GM19455 (cell line): ENCODE measurements around the gene KCNJ4.

ENCODE experiments used
- ATAC-seq: cut with Tn5 transposase; IDR thresholded peaks from one replicate; pipeline ENCODE4 v1.9.1; 2021; ENCODE audit not compliant: unreplicated experiment

Gene KCNJ4

DNA sequence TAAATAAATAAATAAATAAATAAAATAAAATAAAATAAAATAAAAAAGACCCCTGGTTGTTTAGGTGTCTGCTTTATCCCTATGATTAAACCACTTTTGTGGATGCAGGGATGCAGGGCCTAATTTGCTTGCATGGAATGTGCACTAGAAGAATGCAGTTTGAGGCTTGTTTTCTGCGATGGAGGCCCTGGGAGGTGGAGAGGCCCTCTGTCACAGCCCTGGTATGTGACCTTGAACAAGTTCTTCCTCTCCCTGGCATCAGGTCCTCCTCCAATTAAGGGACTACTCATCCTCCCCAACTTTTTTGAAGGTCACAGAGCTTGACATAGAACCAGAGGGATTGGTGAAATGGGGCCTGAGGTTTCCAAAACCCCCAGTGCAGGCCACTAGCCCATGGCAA, 22.7 kb downstream of the KCNJ4 start:
- ATAC-seq = no peak

DNA sequence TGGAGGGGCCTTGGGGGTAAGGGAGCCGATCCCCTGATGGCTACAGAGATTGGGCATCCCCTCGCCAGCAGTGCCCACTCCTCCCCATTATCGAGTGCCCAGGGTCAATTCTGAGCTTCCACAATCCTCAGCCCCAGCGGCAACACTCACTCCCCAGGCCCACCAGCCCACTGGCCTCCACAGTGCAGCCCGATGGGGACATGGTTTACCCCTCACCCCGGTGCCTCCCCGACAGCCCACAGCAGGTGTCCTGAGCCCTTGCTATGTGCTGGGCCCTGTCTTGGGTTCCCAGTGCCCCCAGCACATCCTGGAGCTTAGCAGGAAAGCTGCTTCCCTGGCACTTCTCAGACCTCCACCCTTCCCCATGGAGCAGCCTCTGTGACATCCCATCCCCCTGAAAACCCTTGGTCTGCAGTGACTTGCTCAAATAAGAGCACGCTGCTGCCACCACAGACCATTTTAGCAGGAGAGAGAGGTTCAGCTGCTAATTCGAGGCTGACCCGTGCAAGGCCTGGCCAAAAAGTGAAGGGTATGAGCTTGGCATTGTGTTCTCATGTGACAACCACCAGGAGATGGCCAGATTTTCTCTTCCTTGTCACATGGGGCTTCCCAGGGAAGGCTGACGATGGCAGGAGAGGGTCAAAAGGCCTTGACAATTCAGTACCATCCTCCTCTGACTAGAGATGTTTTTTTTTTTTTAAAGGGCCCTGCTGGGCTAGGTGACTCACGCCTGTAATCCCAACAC, 23.6 kb downstream of the KCNJ4 start:
- no peak for ATAC-seq

DNA sequence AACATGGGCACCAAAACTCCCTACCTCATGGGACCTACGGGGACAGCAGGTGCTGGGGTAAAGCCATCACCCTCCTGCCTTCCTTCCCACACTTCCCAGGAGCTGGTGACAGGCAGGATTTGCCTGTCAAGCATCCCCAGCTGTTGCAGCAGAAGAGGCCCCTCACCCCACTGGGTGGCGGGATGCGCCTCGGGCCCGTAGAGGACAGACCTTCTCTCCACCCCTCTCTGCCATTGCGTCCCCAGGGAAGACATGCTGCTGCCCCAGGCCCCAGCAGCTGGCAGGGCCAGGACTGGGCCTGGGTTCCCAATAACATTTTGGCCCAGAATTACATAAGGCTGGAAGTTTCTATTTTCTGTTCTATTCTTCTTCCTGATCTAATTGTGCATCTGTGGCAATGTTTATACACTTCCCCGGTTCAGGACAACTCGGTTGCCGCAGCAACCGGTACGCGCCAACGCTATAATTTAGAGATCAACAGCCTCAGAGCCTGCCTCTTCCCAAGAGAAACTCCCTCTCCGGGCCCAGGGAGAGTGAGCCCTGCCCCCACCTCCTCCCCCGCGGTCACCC, 25.4 kb downstream of the KCNJ4 start:
- ATAC-seq = no peak

DNA sequence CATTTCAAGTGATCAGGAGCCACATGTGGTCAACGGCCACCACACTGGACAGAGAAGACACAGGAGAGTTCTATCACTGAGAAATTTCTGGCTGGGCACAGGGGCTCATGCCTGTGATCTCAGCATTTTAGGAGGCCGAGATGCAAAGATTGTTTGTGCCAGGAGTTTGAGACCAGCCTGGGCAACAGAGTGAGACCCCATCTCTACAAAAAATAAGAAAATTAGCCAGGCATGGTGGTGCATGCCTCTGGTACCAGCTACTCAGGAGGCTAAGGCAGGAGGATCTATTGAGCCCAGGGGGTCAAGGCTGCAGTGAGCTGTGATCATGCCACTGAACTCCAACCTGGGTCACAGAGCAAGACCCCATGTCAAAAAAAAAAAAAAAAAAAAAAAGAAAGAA, 26.3 kb downstream of the KCNJ4 start:
- ATAC-seq = no peak

DNA sequence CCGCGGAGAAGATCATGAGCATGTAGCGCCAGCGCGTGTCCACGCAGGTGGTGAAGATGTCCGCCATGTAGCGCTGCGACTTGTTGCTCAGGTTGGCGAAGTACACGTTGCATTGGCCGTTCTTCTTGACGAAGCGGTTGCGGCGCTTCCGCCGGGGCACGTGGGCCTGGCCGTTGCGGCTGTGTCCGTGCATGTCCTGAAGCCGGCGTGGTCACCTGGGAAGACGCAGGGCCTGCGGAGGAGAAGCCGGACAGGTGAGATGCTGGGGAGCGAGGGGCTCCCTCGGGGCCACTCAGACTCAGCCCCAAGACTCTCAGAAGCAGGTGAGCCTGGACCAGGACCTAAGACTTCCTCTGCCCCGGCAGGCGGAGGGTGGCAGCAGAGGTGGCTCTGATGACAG, 27.1 kb downstream of the KCNJ4 start:
- ATAC-seq = no peak

DNA sequence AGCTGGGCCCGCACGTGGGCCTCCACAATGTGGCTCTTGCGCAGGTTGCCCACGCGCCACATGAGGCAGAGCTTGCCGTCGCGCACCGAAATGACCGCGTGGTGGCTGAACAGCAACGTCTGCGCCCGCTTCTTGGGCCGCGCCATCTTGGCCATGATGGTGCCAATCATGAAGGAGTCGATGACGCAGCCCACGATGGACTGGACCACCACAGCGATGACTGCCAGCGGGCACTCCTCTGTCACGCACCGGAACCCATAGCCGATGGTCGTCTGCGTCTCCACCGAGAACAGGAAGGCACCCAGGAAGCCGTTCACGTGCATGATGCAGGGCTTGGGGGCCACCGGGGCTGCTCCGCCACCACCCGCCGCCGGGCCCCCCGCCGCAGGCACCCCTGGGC, 27.5 kb downstream of the KCNJ4 start:
- no peak for ATAC-seq

DNA sequence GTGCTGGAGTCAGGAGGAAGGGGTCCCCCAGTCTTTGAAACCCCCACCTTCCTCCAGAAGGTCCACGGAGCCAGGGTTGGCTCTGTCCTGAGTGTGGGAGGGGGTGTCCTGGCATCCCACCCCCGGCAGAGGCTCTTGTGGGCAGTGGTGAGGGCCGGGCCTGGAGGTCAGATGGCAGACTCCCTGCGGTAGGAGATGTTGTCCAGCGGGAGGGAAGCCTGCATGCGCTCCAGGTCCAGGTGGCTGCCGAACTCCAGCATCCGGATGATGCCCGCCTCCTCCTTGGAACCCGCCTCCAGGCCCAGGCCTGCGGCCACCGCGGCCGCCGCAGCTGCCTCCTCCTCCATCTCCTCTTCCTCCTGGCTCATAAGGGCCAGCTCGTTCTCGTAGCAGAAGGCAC, 28.4 kb downstream of the KCNJ4 start:
- no peak for ATAC-seq

DNA sequence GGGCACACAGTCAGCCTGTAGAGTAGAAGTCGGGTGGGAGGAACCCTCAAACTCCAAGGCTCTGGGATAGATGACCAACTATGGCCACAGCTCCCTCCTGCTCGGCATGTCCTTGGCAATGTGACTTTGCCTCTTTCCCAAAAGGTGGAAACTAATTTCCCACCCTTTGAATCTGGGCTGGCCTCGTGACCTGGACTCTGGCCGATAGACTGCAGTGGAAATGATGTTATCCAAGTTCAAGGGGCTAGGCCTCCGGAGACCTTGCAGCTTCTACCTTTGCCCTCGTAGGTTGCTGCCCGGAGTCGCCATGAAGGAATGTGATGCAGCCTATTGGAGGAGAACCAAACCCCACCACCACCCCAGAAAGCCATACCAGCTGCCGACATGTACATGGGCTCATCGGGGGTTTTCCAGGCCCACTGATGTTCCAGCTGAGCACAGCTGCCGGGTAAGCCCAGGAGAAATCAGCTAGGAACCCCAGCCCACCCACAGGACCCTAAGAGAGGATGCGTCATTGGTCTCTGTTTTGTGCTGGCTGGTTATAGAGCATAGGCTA, 30.4 kb downstream of the KCNJ4 start:
- ATAC-seq = no peak

DNA sequence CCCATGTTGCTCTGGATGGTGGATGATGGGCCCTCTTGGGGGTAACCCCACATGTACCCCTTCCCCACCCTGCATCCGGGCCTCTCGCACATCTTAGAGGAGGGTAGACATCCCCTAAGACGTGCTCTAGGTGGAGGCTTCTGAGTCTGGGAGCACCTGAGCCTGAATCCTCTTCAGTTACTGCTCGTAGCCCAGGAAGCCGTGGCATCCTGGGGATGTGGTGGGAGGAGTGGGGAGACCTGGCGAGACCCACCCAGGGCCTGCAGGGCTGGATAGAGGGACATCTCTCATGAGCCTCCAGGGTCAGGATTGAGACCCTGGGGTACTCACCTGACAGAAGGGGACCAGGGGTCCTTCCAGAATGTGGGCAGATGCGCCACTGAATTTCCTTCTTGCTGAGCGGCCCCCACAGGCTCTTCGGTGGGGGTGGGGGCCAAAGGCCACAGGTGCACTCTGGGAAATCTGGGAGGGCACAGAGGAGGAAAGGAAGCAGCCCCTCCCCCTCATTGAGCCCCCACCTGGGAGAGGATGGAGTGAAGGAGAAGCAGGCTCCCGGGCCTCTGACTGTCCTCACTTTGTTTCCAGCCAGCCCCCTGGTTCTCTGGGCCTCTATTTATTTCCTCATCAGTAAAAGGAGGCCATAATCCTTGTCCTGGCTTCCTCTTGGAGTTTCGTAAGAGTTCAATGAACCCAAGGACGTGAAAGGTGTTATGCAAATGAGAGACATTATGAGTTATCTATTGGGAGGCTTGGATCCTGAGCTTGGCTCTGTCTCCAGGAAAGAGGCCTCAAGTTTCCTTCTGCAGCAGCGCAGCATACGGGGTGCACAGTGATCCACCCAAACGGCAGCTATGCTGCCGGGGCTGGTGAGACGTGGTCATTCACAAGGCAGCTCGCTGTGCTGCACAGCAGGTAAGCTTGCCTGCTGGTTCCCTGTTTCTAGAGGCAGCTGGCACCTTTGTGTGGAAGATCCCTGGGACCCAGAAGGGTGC, 31.2 kb downstream of the KCNJ4 start:
- no peak for ATAC-seq

DNA sequence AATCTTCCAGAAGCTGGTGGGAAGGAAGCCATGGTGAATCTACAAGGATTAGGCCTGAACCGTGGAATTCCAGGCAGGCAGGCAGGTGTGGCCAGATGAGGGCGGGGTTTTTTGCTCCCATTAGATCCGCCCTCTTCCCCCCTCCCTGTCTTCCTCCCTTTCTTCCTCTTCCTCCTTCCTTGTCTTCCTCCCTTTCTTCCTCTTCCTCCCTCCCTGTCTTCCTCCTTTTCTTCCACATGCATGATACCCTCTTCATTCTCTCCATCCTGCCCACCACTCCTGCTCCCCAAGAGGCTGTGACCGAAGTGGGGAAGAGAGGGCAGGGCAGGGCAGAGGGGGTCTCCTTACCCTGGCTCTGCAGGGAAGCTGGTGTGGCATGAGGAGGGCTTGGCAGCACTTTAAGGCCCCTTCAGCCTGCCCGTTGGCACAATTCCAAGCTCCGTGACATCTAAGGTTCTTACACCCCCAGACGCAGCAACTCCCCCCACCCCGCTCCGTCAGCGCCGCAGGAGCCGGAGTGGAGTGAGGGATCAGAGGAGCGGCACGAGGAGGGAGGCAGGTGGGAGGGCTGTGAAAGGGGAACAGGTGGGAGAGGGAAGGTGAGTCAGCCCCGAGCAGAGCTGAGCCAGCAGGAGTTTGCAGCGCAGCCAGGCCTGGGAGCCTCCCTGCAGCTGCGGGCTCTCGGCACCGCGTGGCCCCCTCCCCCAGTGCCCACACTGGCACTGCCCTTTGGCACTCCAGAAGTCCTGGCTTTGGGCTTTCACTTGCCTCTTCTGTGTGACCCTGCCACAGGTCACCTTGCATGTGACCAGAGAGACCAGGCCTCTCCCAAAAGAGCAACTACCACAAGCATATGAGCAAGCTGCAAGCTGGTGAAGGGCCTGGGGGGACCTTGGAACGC, 32.1 kb downstream of the KCNJ4 start:
- no peak for ATAC-seq

DNA sequence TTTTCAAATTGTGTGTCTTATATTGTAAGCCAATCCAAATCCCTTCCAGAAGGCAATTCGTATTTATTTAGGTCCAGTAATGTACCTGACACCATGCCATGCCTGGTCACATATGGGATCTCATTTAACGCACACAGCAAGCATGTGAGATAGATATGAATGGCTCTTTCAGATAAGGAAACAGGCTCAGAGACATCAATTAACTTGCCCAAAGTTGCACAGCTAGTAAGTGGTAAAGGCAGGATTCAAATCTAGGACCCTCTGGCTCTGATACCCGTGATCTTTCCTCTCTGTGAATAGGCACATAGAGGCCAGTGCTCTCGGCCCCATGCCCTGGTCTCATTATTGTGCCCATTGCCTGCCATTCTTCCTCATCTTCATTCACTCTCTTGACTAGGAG, 34.3 kb downstream of the KCNJ4 start:
- no peak for ATAC-seq

DNA sequence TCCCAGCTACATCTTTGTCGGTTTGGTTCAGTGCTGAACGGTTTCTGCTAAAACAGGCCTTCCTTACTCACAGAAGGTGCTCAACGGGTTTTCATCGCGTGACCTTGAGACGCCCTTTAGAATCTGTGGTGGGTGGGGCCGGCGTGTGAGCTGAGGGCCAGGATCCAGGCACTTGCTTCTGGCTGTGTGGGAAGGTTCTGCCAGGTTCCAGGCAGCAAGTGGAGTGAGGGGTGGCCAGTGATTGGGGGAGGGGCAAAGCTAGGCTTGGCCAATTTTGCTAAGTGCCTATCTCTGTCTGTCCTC, 35.2 kb downstream of the KCNJ4 start:
- no peak for ATAC-seq

DNA sequence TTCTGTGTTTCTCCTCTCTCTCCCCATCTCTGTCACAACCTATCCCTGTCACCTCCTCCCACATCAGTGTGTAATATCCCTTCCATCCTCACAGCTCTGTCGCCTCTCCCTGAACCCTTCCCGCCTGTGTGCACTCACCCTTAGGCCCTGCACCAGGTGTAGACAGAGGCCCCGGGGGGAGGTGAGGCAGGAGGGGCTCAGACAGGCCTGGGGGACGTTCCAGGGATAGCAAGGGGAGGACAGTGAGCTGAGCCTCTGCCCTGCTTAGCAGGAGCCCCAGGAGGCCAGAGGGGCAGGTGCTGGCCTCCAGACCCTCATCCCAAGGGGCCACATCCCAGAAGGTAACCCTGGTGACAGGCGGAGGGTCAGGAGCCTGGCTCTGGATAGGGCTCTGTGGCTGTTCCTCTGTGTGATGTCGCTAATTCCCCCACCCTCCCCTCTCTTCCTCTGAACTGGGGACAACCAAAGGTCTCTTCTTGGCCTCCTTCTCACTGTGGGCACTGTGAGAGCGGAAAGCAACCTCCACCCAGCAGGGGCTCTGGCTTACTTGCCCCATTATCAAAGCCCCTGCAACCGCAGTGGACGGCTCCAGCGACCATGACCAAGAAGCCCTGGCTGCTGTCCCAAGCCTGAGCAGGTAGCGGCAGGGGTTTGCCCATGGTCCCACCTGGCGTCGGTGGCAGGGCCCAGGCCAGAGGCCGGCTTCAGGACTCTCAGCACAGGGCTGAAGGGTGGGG, 35.7 kb downstream of the KCNJ4 start:
- ATAC-seq = no peak

DNA sequence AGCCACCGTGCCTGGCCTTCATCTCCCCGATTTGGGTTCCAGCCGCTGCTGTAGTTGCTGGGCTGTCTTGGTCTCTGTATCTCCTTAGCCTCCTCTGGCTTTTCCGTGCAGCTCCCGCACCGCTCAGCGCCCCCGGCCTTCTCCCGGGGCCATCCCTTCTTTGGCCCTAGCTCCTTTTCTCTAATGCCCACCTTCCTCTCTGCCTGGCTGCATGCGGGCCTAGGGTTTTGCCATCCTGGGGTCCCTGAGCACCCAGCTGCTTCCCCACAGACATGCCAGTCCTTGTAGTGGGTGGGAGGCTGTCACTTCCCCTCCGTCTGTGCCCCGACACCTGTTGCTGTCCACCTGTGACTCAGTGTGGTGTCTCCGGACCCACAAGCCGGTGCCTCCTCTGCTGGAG, 36.4 kb downstream of the KCNJ4 start:
- ATAC-seq = no peak

DNA sequence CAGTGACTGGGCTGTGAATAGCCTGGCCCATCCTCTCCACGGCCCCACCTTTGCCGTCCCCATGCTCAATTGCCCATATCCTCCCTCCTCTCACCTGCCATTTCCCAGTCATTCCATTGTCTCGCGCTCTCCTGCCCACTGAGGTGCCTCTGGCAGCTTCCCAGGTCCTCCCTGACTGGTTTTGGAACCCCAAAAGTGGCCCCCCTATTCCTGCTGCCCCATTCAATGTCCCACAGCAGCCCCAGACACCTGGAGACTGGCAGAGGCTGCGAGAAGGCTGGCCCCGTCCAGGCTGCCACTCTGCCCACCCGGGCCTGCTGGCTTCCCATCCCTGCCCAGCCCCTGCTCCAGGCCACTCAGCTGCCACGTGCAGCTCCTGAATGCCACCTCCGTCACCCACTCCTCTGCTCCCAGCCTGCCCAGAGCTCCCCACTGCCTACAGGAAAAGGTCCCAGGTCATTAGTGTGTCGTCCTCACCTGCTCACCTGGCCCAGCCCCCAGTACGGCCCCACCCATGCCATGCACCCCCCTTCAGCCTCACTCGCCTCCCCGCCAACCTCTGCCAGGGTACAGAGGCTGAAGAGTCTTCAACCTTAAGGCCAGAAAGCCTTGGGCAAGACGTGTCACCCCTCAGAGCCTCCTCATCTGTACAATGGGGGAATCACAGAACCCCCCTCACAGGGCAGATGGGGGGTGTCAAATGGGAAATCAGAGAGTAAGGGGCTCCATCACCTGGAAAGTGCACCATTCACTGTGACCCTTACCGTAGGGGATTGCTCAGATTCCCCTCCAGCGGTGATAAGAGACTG, 37.5 kb downstream of the KCNJ4 start:
- ATAC-seq = no peak

DNA sequence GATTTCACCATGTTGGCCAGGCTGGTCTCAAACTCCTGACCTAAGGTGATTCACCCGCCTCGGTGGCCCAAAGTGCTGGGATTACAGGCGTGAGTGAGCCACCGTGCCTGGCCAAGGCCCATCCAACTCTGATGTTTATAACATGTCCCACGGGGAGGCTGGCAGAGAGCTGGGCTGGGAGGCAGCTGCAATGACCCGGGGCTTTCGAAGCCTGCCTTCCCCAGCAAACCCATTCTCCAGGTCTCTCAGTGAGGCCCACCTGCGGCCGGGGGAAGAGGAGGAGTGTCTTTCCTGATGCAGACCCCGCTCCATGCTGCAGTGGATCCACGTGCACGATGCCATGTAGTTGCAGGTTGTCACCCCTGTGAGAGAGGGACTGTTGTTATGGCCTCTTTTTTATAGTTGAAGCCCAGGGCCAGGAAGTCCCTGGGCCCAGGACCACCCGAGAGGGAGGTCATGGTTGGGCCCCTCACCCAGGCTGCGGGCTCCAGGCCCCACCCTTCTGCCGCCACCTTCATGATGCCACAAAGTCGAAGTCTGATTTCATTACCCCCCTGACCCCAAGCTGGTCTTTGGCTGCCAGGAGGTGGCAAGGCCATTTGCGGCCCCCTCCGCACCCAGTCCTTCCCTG, 38.3 kb downstream of the KCNJ4 start:
- no peak for ATAC-seq

DNA sequence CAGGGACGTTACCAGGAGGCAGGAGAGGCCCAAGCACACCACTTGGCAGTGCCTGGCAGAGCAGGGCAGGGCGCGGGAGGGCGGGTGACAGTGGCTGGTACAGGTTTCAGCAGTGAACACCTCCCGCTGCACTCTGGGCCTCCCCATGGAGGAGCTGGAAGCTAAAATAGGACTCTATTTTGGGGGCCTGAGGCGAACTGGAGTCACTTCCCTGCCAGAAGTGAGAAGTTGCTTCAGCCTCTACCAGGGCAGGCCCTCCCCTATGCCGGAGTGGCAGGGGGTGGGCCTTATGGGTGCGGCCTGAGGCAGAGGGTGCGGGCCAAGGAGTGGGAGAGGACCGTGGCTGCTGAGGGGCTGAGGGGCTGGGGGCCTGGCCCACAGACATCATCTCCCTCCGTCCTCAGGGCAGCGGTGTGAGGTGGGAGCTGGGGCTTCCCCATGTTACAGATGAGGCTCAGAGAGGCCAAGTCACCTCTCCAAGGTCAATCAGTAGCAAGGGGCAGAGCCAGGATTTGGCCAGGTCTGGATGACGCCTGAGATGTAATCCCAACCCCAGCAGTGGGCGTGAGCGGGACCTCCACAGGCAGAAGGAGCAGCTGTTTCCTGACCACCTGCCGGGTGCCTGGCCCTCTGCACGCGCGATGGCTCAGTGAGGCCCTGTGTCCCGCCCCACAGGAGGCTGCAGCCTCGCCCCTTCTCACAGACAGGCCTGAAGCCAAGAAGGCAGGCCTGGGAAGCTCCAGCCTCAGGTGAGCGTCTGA, 39.3 kb downstream of the KCNJ4 start:
- ATAC-seq = no peak

DNA sequence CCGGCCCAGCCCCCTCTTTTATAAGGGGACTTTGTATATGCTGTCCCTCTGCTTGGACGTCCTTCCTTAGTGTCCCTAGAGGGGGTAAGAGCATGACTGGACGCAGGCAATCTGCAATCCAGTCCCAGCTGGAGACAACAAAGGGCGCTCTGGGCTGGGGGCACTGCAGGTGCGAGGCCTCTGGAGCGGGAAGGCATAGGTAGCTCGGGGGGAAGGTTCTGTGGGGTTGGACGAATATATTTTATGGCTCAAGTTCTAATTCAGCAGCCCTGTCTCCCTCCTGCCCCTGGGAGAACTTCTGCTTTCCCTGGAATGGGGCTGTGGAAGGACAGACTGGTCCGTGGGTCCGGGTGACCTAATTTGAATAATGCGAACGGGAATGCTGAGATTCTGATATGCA, 40.0 kb downstream of the KCNJ4 start:
- ATAC-seq = no peak
